GM21390 (cell line): ENCODE data around the gene CDH13.

ENCODE experiments used
- ATAC-seq: cut with Tn5 transposase; IDR thresholded peaks from one replicate; pipeline ENCODE4 v1.9.1; 2021; ENCODE audit not compliant: unreplicated experiment

Gene CDH13

GRCh38 chr16:82987767-82988166 is 361.0 kb downstream of the CDH13 start:
- ATAC-seq: no peak

GRCh38 chr16:82990155-82990554 is 363.4 kb downstream of the CDH13 start:
- ATAC-seq: no peak

DNA sequence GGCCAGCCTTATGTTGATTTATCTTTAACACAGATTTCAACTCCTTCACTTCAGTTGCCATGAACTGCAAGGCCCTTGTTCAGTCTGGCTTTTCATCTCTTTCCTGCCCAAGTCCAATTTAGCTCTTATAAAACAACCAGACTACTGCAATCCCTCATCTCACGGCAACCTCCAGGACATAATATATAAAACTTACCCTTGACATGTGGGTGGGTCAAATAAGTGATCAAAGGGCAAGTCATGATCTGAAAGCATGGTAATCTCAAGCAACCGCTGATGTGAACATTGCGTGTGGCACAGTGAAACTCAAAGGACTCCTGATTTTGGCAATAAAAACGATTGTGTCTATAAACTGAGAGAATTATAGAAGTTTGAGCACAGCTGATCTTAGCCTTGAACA is 364.6 kb downstream of the CDH13 start:
- ATAC-seq: no peak

- no peak for ATAC-seq
Observed at GRCh38 chr16:82991966-82992675, 365.4 kb downstream of the CDH13 start.

DNA sequence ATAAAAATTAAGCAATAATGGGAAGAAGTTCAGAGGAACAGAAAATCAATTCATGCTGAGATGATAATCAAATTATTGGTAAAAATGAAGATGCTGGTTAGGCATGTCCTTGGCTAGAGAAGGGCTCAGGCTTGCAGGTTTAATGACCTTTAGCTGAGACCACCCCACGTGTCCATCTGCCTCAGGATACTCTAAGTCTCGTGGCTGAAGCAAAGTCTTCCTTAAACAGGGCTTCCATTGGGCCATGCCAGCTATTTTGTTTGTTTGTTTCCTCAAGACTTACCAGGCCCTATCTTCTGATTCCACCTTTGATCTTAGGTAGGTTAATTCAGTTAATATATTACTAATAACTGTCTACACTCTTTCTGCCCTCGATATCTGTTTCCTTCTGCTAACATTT is 366.0 kb downstream of the CDH13 start:
- ATAC-seq: no peak

DNA sequence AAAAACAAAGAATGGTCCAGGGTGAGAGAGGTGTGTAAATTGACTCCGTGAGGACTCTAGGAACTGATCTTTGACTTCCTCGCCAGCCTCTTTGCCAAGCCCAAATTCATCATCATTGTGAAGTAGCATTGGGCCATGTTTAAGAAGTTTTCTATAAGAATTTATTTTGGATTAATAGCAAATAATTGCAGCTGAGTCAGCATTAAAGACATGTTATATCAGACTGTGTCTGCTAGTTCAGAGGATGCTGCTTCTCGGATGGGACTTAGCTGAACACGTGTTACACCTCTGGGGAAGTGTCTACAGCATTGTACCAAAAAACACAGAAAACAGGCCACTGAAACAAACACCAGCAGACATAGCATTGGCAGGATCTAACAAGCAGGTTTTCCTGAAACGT is 366.6 kb downstream of the CDH13 start:
- no peak for ATAC-seq

- no peak for ATAC-seq
Observed at GRCh38 chr16:82993926-82994325, 367.2 kb downstream of the CDH13 start.

DNA sequence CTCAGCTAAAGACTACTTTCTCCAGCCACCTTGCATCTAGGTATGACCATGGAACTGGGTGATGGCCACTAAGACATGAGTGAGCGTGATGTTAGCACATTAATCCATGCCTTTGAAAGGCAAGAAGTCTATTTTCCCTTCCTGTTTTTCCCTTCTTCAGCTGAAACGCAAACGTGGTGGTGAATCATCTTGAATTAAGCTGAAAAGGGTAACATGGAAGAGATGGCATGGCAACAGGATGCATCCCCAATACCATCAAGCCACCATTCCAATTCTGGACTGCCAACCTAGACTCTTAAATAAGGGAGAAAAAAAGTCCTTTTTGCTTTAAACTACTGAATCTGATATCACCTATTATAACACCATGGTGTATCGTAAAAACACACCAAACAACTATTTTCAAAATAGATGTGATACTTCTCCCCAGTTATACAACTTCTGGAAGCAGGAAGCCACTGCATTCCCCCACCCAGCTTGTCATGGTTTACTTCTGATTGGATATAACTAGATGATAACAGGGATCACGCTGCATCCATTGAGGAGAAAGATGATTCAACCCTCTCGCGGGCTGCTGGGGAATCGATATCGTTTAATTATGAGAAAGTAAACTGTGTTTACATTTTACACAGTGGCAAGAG is 368.6 kb downstream of the CDH13 start:
- no peak for ATAC-seq

DNA sequence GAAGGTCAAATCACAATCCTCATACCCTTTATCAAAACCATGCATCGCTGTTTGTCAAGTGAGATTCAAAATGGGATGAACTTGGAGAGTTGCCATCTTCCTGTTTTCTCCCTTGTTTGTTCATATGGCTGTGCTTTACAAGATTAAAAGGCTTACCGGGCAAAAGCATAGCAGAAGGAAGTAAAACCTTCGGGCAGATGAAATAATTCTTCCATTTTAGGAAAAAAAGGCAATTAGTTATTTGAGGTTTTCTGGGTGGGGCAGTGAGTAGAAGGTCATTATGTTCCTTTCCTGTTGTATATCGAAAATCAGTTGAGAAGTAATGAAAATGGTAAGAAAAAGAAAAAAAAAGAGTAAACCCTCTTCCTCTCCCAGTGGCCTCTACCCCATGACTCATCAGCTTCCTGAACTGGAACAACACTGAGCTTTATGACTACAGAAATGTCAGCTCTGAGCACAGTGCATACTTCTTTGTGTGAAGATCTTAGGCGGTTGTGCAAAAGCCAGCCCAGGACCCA is 369.2 kb downstream of the CDH13 start:
- no peak for ATAC-seq

- no peak for ATAC-seq
Observed at GRCh38 chr16:82996814-82997213, 370.0 kb downstream of the CDH13 start.

GRCh38 chr16:82999711-83000110 is 372.9 kb downstream of the CDH13 start:
- no peak for ATAC-seq

GRCh38 chr16:83002351-83003334 is 375.9 kb downstream of the CDH13 start:
- no peak for ATAC-seq

- ATAC-seq: no peak
Observed at GRCh38 chr16:83004868-83005652, 378.3 kb downstream of the CDH13 start.

- ATAC-seq: no peak
Observed at GRCh38 chr16:83005653-83006160, 378.9 kb downstream of the CDH13 start.

- ATAC-seq: no peak
Observed at GRCh38 chr16:83010776-83011720, 384.3 kb downstream of the CDH13 start.

GRCh38 chr16:83011939-83012338 is 385.2 kb downstream of the CDH13 start:
- ATAC-seq: no peak

GRCh38 chr16:83013071-83013470 is 386.3 kb downstream of the CDH13 start:
- ATAC-seq: no peak

GRCh38 chr16:83019963-83020362 is 393.2 kb downstream of the CDH13 start:
- ATAC-seq: no peak

DNA sequence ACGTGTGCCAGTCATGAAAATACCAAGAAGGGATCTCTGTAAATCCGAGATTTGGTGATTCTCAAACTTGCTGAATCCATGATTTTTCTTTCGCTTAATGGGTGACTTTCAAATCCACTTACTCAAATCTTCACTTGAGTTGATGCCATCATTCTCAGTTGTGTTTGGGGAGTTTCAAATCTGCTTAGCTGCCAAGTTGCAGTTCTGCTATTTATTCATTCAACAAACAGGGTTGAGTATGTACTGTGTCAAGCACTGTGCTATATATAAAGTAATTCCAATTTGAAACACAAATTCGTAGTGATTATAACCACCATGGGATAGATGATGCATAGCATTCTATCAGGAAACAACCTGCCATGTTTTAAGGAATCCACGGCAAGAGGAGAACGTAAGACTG is 394.3 kb downstream of the CDH13 start:
- no peak for ATAC-seq
